HepG2 (cell line): ENCODE measurements around the gene STX5. TPM values are rescaled to one million over a fixed set of nuclear protein-coding genes. Genes with fewer than 3 reads are reported as not detected.

ENCODE experiments used
- AGO1 ChIP-seq: fragments of 200-400 bp; formaldehyde crosslinking; IDR thresholded peaks from 2 replicates; pipeline ENCODE4 v1.6.1; 2017; ENCODE audit warnings: mild to moderate bottlenecking, low read depth, low read length, moderate library complexity; ENCODE audit not compliant: poor library complexity, severe bottlenecking
- AGO2 ChIP-seq: fragments of 200-400 bp; formaldehyde crosslinking; optimal IDR thresholded peaks from 2 replicates; pipeline ENCODE3; 2017; ENCODE audit warnings: mild to moderate bottlenecking, low read depth, low read length, moderate library complexity
- CHCHD3 ChIP-seq: sonication (generic); formaldehyde crosslinking; IDR thresholded peaks from 2 replicates; pipeline ENCODE4 v1.8.0; 2022; ENCODE audit warnings: mild to moderate bottlenecking, missing genetic modification reagents, moderate library complexity
- FOSL1 ChIP-seq: sonication (generic); formaldehyde crosslinking; IDR thresholded peaks from 2 replicates; pipeline ENCODE4 v1.9.0; 2021; ENCODE audit warnings: missing genetic modification reagents, borderline replicate concordance
- HDAC1 ChIP-seq: sonication (generic); formaldehyde crosslinking; IDR thresholded peaks from 2 replicates; pipeline ENCODE4 v1.5.1; 2020; ENCODE audit warnings: mild to moderate bottlenecking, missing genetic modification reagents
- KAT7 ChIP-seq: IDR thresholded peaks from 2 replicates; pipeline ENCODE4 v1.6.1; 2018; ENCODE audit warnings: borderline replicate concordance, missing compliant biosample characterization
- KDM1A ChIP-seq: IDR thresholded peaks from 2 replicates; pipeline ENCODE4 v1.6.1; 2016; ENCODE audit warnings: missing compliant biosample characterization
- KLF12 ChIP-seq: sonication (generic); formaldehyde crosslinking; IDR thresholded peaks from 2 replicates; pipeline ENCODE4 v1.4.0; 2020; ENCODE audit warnings: missing genetic modification reagents, borderline replicate concordance
- MED1 ChIP-seq: sonication (generic); formaldehyde crosslinking; IDR thresholded peaks from 2 replicates; pipeline ENCODE4 v1.4.0; 2020; ENCODE audit warnings: missing genetic modification reagents
- NFE2L1 ChIP-seq: sonication (generic); formaldehyde crosslinking; IDR thresholded peaks from 2 replicates; pipeline ENCODE4 v1.4.0; 2020; ENCODE audit warnings: missing genetic modification reagents, mild to moderate bottlenecking, borderline replicate concordance
- NFKB2 ChIP-seq: sonication (generic); formaldehyde crosslinking; IDR thresholded peaks from 2 replicates; pipeline ENCODE4 v1.4.0; 2020; ENCODE audit warnings: missing genetic modification reagents, borderline replicate concordance
- NFRKB ChIP-seq: fragments of 450-650 bp; IDR thresholded peaks from 2 replicates; pipeline ENCODE4 v1.6.1; 2017
- RBFOX2 ChIP-seq: fragments of 200-400 bp; formaldehyde crosslinking; IDR thresholded peaks from 2 replicates; pipeline ENCODE4 v1.6.1; 2017; ENCODE audit warnings: low read depth, mild to moderate bottlenecking, low read length
- RBM22 ChIP-seq: fragments of 200-400 bp; formaldehyde crosslinking; optimal IDR thresholded peaks from 2 replicates; pipeline ENCODE3; 2017; ENCODE audit warnings: mild to moderate bottlenecking, low read length, moderate library complexity
- ZMAT3 ChIP-seq: sonication (generic); formaldehyde crosslinking; conservative IDR thresholded peaks from 2 replicates; pipeline ENCODE4 v1.7.0; 2021; ENCODE audit warnings: missing genetic modification reagents
- ZNF207 ChIP-seq: fragments of 450-650 bp; IDR thresholded peaks from 2 replicates; pipeline ENCODE4 v1.6.1; 2016; ENCODE audit warnings: antibody characterized with exemption, borderline replicate concordance
- ZNF264 ChIP-seq: sonication (generic); formaldehyde crosslinking; IDR thresholded peaks from 2 replicates; pipeline ENCODE4 v1.4.0; 2020; ENCODE audit warnings: missing genetic modification reagents
- ZSCAN20 ChIP-seq: sonication (generic); formaldehyde crosslinking; IDR thresholded peaks from 2 replicates; pipeline ENCODE4 v1.4.0; 2020; ENCODE audit warnings: missing genetic modification reagents, mild to moderate bottlenecking, borderline replicate concordance
- polyA plus RNA-seq, 8 experiments: library from polyadenylated mRNA; depleted of rRNA in 3 of 8; stranded (reverse) in 7 of 8; unstranded in 1 of 8; fragments of >200 nt; fragmentation: Illumina TruSeq in 4 of 8; extraction: Trizol in 4 of 8; gene quantifications; 2 replicates each; pipeline versions ENCODE4 v1.2.1 to v1.2.3, GENCODE V29; 2011 to 2016; ENCODE audit warnings: low read depth in 4 of 8, missing spikeins in 1 of 8, mixed read lengths in 1 of 8; ENCODE audit not compliant: insufficient read depth in 1 of 8
- total RNA-seq, 5 experiments: library from RNA; depleted of rRNA; stranded (reverse); fragments of >200 nt; fragmentation: Illumina TruSeq; extraction: Trizol; gene quantifications; 2 replicates each; pipeline ENCODE4 v1.2.3, GENCODE V29; 2016; ENCODE audit warnings: low read depth in 1 of 5
- TF ChIP-seq, protein P1 (sequence below): sonication (generic); formaldehyde crosslinking; IDR thresholded peaks from 2 replicates; pipeline ENCODE4 v1.5.0; 2020; ENCODE audit warnings: mild to moderate bottlenecking, missing genetic modification reagents, borderline replicate concordance
- TF ChIP-seq, protein P2 (sequence below): sonication (generic); formaldehyde crosslinking; IDR thresholded peaks from 2 replicates; pipeline ENCODE4 v1.8.1; 2023; ENCODE audit warnings: mild to moderate bottlenecking, missing genetic modification reagents
- TF ChIP-seq, protein P3 (sequence below): sonication (generic); formaldehyde crosslinking; IDR thresholded peaks from 2 replicates; pipeline ENCODE4 v1.8.1; 2023; ENCODE audit warnings: mild to moderate bottlenecking, inconsistent platforms, moderate library complexity, missing genetic modification reagents, borderline replicate concordance
- TF ChIP-seq, protein P4 (sequence below): IDR thresholded peaks from 2 replicates; pipeline ENCODE4 v1.6.1; 2012; ENCODE audit warnings: inconsistent platforms

STX5 gene
- total and polyA plus RNA-seq, 2 of the 13 experiments (the other 11 are each of a cell fraction or from before 2014, with no cell fraction given) = 26.9 to 30.0 TPM

DNA sequence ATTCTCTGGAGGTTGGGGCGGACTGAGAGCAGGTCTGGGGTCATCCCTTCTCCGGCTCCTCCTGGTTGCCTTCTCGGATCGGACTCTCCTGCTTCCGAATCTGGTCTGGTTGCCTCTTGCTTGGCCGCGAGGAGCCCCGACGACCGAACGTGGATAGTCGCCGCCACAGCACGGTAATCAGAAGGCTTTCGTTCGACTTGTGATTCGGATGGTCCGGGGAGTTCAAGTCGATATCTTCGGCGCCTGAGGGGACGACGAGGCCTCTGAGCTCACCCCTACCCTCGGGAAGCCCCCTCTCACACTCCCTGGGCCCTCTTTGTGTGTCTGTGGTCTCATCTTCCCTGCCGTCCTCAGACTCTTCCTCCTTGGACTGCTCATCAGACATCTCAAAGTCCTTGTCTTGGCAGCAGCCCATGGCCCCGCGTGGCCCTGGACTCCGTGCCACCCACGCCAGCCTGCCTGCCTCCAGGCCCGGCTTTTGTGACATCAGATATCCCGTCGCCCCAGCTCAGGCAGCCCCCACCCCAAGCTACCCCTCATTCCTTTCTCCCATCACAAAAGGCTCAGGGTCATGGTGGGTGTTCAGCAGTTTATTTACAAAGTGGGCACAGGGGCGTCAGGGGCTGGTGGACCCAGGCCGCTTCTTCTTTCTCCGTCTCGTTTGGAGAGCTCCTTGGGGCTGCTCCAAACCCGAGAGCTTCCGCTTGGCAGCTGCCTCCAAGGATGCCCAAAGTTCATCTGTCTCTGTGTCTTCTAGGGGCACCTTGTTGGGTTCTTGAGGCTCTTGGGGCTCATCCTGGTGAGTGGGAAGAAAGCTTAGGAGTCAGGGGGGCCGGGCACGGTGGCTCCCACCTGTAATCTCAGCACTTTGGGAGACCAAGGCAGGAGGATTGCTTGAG is 734 bp upstream of the STX5 start, which contains the start of gene TEX54 (continued):
- TF ChIP-seq, protein P1, sequence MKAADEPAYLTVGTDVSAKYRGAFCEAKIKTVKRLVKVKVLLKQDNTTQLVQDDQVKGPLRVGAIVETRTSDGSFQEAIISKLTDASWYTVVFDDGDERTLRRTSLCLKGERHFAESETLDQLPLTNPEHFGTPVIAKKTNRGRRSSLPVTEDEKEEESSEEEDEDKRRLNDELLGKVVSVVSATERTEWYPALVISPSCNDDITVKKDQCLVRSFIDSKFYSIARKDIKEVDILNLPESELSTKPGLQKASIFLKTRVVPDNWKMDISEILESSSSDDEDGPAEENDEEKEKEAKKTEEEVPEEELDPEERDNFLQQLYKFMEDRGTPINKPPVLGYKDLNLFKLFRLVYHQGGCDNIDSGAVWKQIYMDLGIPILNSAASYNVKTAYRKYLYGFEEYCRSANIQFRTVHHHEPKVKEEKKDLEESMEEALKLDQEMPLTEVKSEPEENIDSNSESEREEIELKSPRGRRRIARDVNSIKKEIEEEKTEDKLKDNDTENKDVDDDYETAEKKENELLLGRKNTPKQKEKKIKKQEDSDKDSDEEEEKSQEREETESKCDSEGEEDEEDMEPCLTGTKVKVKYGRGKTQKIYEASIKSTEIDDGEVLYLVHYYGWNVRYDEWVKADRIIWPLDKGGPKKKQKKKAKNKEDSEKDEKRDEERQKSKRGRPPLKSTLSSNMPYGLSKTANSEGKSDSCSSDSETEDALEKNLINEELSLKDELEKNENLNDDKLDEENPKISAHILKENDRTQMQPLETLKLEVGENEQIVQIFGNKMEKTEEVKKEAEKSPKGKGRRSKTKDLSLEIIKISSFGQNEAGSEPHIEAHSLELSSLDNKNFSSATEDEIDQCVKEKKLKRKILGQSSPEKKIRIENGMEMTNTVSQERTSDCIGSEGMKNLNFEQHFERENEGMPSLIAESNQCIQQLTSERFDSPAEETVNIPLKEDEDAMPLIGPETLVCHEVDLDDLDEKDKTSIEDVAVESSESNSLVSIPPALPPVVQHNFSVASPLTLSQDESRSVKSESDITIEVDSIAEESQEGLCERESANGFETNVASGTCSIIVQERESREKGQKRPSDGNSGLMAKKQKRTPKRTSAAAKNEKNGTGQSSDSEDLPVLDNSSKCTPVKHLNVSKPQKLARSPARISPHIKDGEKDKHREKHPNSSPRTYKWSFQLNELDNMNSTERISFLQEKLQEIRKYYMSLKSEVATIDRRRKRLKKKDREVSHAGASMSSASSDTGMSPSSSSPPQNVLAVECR (CRISPR knock-in tag) = 0 out of 2 replicates have a peak, but pooled peaks have one; percentile 5
- peak; percentile 79 for TF ChIP-seq AGO1
- TF ChIP-seq KDM1A = no peak
- TF ChIP-seq KLF12 (CRISPR knock-in tag) = 0 out of 2 replicates have a peak, but pooled peaks have one; percentile 31
- TF ChIP-seq KAT7 (CRISPR knock-in tag) = no peak; the same call in 1 of the 2 replicates
- TF ChIP-seq AGO2 = peak; percentile 91
- TF ChIP-seq NFRKB = no peak
- TF ChIP-seq CHCHD3 (CRISPR knock-in tag) = no peak
- no peak for TF ChIP-seq ZNF264 (CRISPR knock-in tag)
- TF ChIP-seq ZMAT3 (CRISPR knock-in tag) = no peak
- peak; percentile 35; the same call in 1 of the 2 replicates for TF ChIP-seq MED1 (CRISPR knock-in tag)
- TF ChIP-seq, protein P2, sequence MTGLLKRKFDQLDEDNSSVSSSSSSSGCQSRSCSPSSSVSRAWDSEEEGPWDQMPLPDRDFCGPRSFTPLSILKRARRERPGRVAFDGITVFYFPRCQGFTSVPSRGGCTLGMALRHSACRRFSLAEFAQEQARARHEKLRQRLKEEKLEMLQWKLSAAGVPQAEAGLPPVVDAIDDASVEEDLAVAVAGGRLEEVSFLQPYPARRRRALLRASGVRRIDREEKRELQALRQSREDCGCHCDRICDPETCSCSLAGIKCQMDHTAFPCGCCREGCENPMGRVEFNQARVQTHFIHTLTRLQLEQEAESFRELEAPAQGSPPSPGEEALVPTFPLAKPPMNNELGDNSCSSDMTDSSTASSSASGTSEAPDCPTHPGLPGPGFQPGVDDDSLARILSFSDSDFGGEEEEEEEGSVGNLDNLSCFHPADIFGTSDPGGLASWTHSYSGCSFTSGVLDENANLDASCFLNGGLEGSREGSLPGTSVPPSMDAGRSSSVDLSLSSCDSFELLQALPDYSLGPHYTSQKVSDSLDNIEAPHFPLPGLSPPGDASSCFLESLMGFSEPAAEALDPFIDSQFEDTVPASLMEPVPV (CRISPR knock-in tag) = 0 out of 2 replicates have a peak, but pooled peaks have one; percentile 58
- no peak for TF ChIP-seq NFE2L1 (CRISPR knock-in tag)
- TF ChIP-seq FOSL1 (CRISPR knock-in tag) = no peak
- TF ChIP-seq, protein P3, sequence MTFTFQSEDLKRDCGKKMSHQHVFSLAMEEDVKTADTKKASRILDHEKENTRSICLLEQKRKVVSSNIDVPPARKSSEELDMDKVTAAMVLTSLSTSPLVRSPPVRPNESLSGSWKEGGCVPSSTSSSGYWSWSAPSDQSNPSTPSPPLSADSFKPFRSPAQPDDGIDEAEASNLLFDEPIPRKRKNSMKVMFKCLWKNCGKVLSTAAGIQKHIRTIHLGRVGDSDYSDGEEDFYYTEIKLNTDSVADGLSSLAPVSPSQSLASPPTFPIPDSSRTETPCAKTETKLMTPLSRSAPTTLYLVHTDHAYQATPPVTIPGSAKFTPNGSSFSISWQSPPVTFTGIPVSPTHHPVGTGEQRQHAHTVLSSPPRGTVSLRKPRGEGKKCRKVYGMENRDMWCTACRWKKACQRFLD = 0 out of 2 replicates have a peak, but pooled peaks have one; percentile 7
- TF ChIP-seq, protein P4, sequence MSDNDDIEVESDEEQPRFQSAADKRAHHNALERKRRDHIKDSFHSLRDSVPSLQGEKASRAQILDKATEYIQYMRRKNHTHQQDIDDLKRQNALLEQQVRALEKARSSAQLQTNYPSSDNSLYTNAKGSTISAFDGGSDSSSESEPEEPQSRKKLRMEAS = no peak
- peak; percentile 13; the same call in 1 of the 2 replicates for TF ChIP-seq RBFOX2
- TF ChIP-seq NFKB2 (CRISPR knock-in tag) = 0 out of 2 replicates have a peak, but pooled peaks have one; percentile 27
- TF ChIP-seq HDAC1 = peak; percentile 32; the same call in 1 of the 2 replicates
- peak; percentile 88 for TF ChIP-seq RBM22
- TF ChIP-seq ZNF207 = no peak
- 0 out of 2 replicates have a peak, but pooled peaks have one; percentile 58 for TF ChIP-seq ZSCAN20 (CRISPR knock-in tag)
